Measurements from ENCODE around the gene SLC35E4.

DNA sequence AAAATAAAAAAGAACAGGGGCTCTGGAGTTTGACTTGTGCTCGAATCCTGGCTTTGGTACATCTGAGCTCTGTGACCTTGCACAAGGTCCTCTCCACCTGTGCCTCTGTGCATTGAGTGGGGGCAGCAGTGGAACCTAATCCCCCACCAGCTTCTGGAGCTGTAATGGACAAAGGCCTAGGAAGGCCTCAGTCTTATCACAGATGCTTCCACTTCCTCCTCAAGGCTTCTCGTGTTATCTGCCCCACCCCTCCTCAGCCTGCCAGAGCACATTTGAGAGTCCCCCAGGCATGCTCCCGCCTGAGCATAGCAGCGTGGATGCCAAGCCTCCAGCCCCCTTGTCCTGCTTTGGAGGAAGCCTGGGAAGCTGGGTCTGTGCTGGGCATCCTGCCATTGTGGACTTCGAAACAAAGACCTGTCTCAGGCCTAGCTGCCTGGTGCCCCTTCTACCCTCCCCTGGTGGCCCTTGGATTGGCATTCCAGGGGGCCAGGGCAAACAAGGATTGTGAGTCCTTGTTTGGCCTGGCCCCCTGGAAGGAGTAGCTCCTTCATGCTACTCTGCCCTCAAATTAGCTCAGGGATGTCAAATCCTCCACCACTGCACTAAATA, 15.0 kb downstream of the SLC35E4 start:
- TF ChIP-seq CTCF (IDR thresholded peaks at IDR 0.05) (no peak), POLR2A (IDR thresholded peaks at IDR 0.05) (no peak)
